ENCODE results near the gene TNPO3.
"Not testable (repeated sequence)": the region's sequence is repeated elsewhere in the genome, so short reads cannot be mapped to it uniquely, and the experiment has no call there.

TNPO3 gene

DNA sequence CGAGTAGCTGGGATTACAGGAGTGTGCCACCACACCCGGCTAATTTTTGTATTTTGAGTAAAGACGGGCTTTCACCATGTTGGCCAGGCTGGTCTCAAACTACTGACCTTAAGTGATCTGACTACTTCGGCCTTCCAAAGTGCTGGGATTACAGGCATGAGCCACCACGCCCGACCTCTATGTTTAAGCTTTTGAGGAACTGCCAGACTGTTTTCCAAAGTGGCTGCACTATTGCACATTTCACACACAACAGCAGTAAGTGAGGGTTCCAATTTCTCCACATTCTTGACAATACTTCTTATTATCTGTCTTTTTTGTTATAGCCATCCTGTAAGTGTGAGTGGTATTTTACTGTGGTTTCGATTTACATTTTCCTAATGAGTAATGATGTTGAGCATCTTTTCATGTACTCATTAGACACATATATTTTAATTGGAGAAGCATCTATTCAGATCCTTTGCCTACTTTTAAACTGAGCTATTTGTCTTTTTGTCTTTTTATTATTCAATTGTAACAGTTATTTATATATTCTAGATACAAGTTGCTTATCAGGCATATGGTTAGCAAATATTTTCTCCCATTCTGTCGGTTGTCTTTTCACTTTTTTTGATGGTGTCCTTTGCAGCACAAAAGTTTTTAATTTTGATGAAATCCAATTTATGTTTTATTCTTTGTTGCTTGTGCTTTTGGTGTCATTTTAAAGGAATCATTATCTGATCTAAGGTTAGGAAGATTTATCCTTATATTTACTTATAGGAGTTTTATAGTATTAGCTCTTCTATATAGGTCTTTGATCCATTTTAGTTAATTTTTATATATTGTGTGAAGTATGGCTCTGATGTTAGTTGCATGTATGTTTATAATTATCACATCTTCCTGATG, 130.0 kb downstream of the TNPO3 start:
- in situ Hi-C loops (cut with MboI; ENCODE audit: low sequenced_read_pairs): no loop called here

- in situ Hi-C loops (cut with MboI; ENCODE audit: low sequenced_read_pairs): no loop called here
Observed at GRCh38 chr7:128923411-128923800, 131.5 kb downstream of the TNPO3 start.

DNA sequence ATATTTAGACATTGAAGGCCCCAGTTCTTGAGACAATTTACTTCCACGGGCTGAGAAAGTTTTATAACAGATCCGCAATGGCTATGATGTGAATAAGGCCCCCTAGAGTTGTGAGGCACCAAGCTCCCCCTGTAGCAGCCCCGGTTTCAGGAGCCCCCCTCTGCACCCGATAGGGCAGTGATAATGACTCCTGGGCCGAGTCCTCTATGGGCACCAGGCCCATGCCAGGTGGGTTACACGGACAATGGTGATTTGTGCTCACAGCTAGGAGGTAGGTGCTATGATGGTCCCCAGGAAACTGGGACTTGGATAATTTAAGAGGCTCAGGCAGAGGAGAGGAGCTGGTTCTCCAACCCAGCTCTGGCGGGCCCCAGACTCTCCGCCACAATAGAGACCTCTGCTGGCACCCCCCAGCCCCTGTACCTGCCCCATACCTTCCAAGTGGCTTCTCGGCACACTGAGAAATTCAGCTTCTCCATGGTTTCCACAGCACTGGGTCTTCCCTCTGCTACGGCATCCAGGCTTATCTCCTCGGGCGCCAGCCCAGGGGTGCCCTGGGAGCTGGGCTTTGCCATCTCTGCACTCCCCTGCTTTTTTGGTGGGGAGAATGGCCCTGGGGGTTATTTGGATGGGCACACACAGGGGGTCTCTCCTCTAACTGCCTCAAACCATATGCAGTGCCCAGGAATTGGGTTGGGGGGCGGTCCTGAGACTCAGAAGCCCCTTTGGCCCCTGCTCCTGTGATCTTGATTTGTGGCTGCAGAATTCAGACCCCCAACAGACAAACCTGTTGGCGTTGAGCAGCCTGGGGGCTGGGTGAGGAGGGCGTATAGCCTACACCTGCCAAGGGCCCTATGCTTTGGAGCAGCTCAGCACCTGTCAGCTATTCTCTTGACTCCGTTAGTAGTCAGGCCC, 132.2 kb downstream of the TNPO3 start:
- in situ Hi-C loops (cut with MboI; ENCODE audit: low sequenced_read_pairs): no loop called here

DNA sequence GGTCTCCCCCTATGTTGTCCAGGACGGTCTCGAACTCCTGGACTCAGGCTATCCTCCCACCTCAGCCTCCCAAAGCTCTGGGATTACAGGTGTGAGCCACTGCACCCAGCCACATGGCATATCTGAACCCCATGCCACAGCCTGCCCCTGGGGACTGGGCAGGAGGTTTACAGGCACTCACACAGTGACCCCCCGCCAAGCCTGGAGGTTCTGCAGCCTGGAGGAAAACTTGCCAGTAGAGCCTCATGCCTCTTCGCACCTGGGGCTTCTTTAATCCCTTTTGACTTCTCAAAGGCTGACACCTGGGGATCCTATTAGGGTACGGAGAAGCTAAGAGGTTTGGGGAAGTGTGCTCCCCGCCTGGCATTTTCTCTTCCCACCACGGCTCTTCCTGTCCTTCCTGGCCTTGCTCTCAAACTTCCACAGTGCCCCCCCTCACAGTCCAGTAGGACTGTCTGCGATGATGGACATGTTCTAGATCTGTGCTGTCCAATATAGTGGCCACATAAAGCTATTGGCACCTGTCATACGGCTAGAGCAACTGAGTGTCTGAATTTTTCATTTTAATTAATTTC, 133.0 kb downstream of the TNPO3 start:
- in situ Hi-C loops (cut with MboI; ENCODE audit: low sequenced_read_pairs): no loop called here

DNA sequence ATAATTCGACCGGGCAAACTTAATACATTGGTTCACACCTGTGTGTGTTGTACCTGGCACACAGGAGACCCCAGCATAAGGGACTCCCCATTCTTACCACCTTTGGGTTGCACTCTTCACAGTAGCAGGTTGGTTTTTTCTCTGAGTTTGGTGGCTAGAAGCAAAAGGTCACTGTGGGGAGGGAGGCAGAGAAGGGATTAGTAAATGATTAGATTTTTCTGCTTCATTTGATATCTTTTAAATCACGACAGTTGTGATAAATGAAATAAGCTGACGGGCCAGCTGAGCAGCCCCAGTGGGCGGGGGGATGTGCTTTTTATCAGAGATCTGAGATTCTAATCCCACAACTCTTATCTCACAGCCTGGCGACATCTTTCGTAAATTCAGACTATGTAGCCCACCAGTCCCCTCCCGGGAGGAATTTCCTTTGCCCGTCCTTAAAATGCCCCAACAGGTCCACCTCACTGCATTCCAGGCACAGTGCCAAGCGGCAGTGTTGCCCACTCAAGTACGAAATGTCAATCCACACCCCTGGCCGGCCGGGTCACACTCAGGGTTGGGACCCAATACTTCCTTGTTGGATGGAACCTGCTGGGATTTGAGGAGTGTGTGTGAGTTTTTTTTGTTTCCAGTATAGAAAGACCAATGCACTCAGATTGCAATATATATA, 133.9 kb downstream of the TNPO3 start:
- in situ Hi-C loops (cut with MboI; ENCODE audit: low sequenced_read_pairs): no loop called here

DNA sequence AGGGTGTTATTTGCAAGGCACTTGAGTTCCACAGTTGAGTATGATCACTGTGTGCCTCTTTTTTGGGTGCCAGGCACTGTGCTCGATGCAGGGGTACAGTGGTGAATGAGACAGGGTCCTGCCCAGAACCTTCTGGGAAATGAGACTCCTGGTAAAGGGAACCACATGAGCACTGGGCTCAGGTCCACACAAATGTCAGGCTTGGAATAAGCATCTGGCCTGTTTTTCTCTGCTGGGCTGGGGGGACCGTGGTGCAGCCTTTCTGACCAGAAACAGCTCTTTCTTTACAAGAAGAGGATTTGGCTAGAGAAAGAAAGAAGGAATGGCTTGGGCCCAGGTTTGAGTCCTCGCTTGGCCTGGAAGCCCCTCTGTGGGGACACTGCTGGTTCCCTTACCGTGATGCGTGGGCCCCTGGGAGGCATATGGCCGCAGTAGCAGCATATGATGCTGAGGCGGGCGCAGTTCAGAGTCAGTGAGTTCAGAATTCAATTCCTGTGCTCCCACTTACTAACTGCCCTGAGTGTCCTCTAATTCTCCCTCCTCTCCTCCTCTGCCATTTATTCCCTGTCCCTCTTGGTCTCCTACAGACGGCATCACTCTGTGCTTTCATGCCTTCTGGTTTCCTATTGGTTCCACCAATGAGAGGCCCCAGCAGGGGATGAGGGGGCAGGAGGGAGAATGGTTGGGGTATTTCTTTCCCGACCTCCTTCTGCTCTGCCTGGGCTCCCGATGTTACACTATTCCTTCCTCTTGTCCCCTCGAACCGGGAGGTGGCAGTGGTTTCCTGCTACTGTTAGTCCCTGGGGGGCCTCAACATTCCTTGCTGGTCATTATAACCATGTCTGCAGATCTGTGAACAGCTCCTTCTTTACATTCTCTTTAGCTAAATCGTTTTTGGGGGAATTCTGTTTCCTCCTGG, 134.8 kb downstream of the TNPO3 start:
- in situ Hi-C loops (cut with MboI; ENCODE audit: low sequenced_read_pairs): no loop called here

- in situ Hi-C loops (cut with MboI; ENCODE audit: low sequenced_read_pairs): no loop called here
Observed at GRCh38 chr7:128919241-128919640, 135.7 kb downstream of the TNPO3 start.

GRCh38 chr7:128918016-128918665, 136.8 kb downstream of the TNPO3 start:
- in situ Hi-C loops (cut with MboI; ENCODE audit: low sequenced_read_pairs): no loop called here

DNA sequence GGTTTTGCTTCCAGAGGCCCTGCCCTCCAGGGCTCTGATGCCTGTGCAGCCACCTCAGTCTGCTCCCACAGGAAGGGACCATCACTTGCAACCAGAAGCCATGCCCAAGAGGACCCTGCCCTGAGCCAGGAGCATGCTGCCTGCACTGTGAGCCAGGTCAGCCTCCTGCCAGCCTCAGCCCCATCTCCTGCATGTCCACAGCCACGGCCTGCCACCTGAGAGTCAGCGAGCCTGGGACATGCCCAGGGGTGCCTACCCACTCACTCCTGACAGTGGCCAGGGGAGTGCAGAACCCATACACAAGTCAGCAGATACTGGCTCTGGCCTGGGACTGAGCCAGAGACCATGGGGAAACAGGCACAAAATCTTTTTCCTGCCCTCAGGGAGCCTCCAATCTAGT, 137.8 kb downstream of the TNPO3 start:
- in situ Hi-C loops (cut with MboI; ENCODE audit: low sequenced_read_pairs): no loop called here

DNA sequence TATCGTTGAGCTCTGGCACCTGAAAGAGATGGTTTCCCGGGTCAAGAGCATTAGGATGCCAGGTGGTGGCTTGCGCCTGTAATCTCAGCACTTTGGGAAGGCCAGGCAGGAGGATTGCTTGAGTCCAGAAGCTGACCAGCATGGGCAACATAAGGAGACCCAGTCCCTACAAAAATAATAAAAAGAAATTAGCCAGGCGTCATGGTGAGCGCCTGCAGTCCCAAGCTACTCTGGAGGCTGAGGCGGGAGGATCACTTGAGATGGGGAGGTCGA, 138.3 kb downstream of the TNPO3 start:
- in situ Hi-C loops (cut with MboI; ENCODE audit: low sequenced_read_pairs): no loop called here

DNA sequence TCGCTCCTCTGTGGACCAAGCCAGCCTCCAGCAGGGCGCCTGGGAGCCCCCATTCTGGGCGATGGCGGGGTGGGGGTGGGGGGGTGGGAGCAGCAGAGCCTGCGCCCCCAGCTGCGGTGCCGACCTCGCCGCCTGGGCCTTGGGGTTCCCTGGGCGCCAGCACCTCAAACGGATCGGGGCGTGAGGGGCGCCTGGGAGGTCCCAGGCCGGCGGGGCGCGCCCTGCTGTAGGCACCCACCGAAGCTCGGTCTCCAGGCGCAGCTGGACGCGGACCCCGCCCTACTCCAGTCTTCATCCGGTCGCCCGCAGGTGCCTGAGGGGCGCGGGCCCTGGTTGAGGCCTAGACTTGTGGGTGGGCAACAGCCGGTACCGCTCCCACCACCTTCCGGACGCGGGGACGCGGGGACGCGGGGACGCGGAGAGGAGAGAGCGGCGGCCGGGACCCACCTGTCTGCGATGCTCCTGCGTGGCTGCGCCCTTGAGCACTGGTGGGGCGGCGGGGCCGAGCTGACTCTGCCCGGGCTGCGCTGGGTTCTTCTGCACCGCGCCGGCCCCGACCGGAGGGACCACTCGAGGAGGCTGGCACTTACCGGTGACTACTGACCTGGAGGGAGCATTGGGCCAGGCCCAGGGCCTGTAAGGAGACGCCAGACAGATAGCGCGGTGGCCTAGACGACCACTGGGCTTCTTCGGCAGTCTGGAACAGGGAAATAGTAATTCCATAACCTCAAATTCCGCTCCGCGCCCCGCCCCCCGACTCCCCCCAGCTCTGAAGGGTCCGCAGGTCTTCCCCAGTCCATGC, 138.9 kb downstream of the TNPO3 start:
- in situ Hi-C loops (cut with MboI; ENCODE audit: low sequenced_read_pairs): no loop called here

- in situ Hi-C loops (cut with MboI; ENCODE audit: low sequenced_read_pairs): no loop called here
Observed at GRCh38 chr7:128915271-128915819, 139.6 kb downstream of the TNPO3 start.

DNA sequence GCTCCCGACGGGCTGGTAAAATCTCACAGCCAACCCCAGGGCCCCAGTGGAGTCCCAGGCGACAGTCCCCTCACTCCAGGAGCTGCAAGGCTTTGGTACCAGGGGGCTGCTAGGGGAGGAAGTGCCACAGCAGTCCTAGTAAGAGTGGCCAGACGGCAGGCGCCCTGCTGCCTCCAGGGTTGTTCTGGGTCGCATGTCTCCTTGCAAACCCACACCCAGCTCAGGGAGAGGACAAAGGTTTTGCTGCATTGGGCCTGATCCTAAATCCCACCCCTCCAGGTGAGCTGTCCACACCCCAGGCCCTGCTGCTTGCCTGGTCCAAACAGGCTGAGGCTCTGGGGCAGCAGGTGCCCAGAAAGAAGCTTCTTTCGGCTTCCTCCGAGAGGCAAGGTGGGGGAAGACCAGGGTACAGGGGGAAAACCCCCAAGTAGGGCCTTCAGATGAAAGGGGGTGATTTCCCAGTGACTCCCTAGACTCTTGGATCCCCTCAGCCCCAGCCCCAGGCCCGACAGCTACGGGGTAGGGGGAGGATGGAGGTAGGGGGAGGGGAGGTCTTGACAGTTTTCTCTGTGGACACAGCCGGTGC, 140.3 kb downstream of the TNPO3 start:
- in situ Hi-C loops (cut with MboI; ENCODE audit: low sequenced_read_pairs): no loop called here

DNA sequence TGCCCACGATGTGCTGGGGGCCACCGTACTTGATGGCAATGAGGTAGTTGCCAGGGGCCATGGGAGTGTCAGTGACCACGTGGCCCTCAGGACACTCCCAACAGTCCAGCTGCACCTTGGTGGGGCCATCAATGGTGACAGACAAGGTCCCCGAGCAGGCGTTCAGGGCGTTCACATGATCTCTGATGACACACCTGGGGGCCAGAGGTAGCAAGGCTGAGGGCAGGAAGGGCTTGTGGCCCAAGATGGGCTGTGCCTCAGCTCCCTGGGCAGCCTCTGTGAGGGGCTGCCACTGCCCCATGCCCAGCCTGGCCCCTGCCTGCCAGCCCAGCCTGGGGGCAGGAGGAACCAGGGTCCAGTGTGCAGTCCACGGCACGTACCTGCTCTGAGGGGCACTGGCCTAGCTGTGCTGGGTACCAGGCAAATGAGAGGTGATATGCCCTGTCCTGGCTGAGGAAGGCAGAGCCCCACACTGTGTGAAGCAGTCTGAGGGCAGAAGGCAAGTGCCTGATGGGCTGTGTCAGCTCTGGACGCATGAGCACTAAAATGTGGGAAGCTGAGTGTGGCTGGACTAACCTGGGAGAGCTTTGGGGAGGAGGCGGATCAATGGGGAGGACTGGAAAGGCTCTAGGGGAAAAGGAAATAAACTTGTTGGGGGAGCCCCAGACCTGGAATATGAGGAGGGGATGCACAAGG, 140.9 kb downstream of the TNPO3 start:
- in situ Hi-C loops (cut with MboI; ENCODE audit: low sequenced_read_pairs): no loop called here

- in situ Hi-C loops (cut with MboI; ENCODE audit: low sequenced_read_pairs): not testable (repeated sequence)
Observed at GRCh38 chr7:128912709-128913495, 142.0 kb downstream of the TNPO3 start.

- in situ Hi-C loops (cut with MboI; ENCODE audit: low sequenced_read_pairs): no loop called here
Observed at GRCh38 chr7:128912281-128912680, 142.6 kb downstream of the TNPO3 start.
